SU-DHL-6 (cell line): ENCODE data around the gene MYLK.

Experiments
- H2AFZ ChIP-seq: fragments of 200-600 bp; sonication (generic); 2 replicates; pipeline ENCODE4 v1.6.1; 2014; ENCODE audit warnings: low read depth, mild to moderate bottlenecking, moderate library complexity, mixed read lengths, antibody characterized with exemption, low read length; ENCODE audit not compliant: severe bottlenecking
- H3F3A ChIP-seq: fragments of 200-600 bp; shearing (Covaris generic); 2 replicates; pipeline ENCODE4 v1.6.0; 2016; ENCODE audit warnings: antibody characterized with exemption, mild to moderate bottlenecking; ENCODE audit not compliant: insufficient read depth
- H3K27ac ChIP-seq: fragments of 200-600 bp; sonication (generic); 2 replicates; pipeline ENCODE4 v1.5.1; 2016; ENCODE audit warnings: low read depth, mild to moderate bottlenecking, low read length, moderate library complexity, mixed read lengths
- H3K27me3 ChIP-seq: fragments of 200-600 bp; sonication (generic), shearing (Covaris generic); 2 replicates; pipeline ENCODE4 v1.6.0; 2014; ENCODE audit warnings: mild to moderate bottlenecking, low read length
- H3K36me3 ChIP-seq: fragments of 200-600 bp; sonication (generic); 2 replicates; pipeline ENCODE4 v1.6.1; 2014; ENCODE audit warnings: mild to moderate bottlenecking, low read length, mixed read lengths
- H3K4me2 ChIP-seq: fragments of 300-600, 200-600 bp; shearing (Covaris generic), sonication (generic); 2 replicates; pipeline ENCODE4 v1.6.0; 2014; ENCODE audit warnings: low read length, low read depth, mild to moderate bottlenecking; ENCODE audit not compliant: poor library complexity, severe bottlenecking
- H3K4me3 ChIP-seq: fragments of 200-600 bp; sonication (generic); 2 replicates; pipeline ENCODE4 v1.5.1; 2014; ENCODE audit warnings: antibody characterized with exemption, low read length, mild to moderate bottlenecking, mixed read lengths; ENCODE audit not compliant: insufficient read depth, poor library complexity, severe bottlenecking
- H3K79me2 ChIP-seq: fragments of 200-600 bp; sonication (generic); 2 replicates; pipeline ENCODE4 v1.6.1; 2014; ENCODE audit warnings: mild to moderate bottlenecking, low read length, moderate library complexity; ENCODE audit not compliant: insufficient read depth
- H3K9ac ChIP-seq: fragments of 200-600 bp; sonication (generic); 2 replicates; pipeline ENCODE4 v1.7.0; 2014; ENCODE audit warnings: mild to moderate bottlenecking, low read length
- H3K9me2 ChIP-seq: fragments of 200-600 bp; sonication (generic); replicated peaks from 2 replicates; pipeline ENCODE4 v1.6.1; 2014; ENCODE audit warnings: low read length; ENCODE audit not compliant: insufficient read depth
- H3K9me3 ChIP-seq: fragments of 200-600 bp; sonication (generic); 2 replicates; pipeline ENCODE4 v1.6.1; 2014; ENCODE audit warnings: low read length, mixed read lengths; ENCODE audit not compliant: insufficient read depth
- H4K20me1 ChIP-seq: fragments of 200-600 bp; sonication (generic); 2 replicates; pipeline ENCODE4 v1.6.1; 2014; ENCODE audit warnings: low read depth, mild to moderate bottlenecking, antibody characterized with exemption, low read length, moderate library complexity, mixed read lengths
- CTCF ChIP-seq: fragments of 200-600 bp; sonication (generic); IDR thresholded peaks from one replicate; pipeline ENCODE4 v1.5.1; 2017; ENCODE audit warnings: antibody characterized with exemption, mild to moderate bottlenecking, low read length, moderate library complexity; ENCODE audit not compliant: insufficient read depth, poor library complexity, severe bottlenecking
- EZH2phosphoT487 ChIP-seq: fragments of 200-600 bp; sonication (generic), shearing (Covaris generic); conservative IDR thresholded peaks from 2 replicates; pipeline ENCODE4 v1.6.1; 2018; ENCODE audit warnings: mild to moderate bottlenecking, antibody characterized with exemption, low read length, moderate library complexity, mixed read lengths

The MYLK gene

DNA sequence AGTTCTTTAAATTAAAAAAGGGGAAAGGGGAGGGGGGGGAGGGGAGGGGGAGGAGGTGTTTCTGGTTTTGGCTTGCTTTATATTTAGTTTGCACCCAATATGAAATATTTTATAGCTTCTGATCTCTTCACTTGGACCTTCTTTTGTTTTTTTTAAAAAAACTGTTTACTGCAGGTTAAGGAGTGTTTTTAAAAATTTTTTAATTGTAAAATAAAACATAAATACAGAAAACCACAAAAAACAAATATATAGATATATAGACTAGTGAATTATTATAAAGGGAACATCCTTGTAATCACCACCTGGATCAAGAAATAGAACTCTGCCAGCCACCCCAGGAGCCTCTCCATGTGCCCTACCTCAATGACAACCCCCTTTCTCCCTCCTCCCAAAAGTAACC, 861 bp upstream of the MYLK start:
- Histone ChIP-seq H3K9ac (no peak overlapping the region), H3K36me3 (no peaks in the 10 kb centered on the region), H3F3A (no peaks in the 10 kb centered on the region), H3K27ac (no peak overlapping the region), H3K4me3 (no peak overlapping the region), H3K9me2 (no peaks in the 10 kb centered on the region), H2AFZ (no peak overlapping the region), H3K9me3 (no peaks in the 10 kb centered on the region), H3K79me2 (no peaks in the 10 kb centered on the region), H4K20me1 (no peaks in the 10 kb centered on the region), H3K27me3 (no peaks in the 10 kb centered on the region), H3K4me2 (no peak overlapping the region)
- TF ChIP-seq EZH2phosphoT487, result no peak
- TF ChIP-seq CTCF, result no peak

- H3K79me2 ChIP-seq, result no peaks in the 10 kb centered on the region
- no peak overlapping the region for H3K9ac ChIP-seq
Measured at GRCh38 chr3:123883701-123884202, 380 bp downstream of the MYLK start.

DNA sequence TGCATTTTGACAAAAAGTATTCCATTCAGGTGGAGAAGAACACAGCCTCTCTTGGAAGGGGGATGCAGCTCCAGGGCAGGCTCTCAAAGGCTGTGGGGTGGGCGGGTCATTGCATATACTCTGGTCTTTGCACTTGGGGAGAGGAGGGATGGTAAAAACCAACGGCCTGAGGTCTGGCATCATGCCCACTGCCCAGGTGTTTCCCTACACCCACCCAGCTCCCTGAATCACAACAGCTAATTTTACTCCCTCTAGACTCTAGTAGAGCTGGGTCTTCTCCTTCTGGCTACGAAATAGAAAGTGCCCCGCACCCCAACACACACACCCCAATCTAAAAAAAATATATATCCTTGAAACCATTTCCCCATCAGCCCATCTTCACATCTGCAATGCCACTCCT, 1.0 kb downstream of the MYLK start:
- Histone ChIP-seq H4K20me1 (no peaks in the 10 kb centered on the region), H3K4me2 (no peak overlapping the region), H3K79me2 (no peaks in the 10 kb centered on the region), H3K9me3 (no peaks in the 10 kb centered on the region), H3K36me3 (no peaks in the 10 kb centered on the region), H3K4me3 (no peak overlapping the region), H3K27me3 (no peaks in the 10 kb centered on the region), H2AFZ (no peak overlapping the region), H3K27ac (no peak overlapping the region), H3K9me2 (no peaks in the 10 kb centered on the region), H3F3A (no peaks in the 10 kb centered on the region), H3K9ac (no peak overlapping the region)
- TF ChIP-seq EZH2phosphoT487, result no peak
- TF ChIP-seq CTCF, result no peak

More at GRCh38 chr3:123883701-123884202, 380 bp downstream of the MYLK start:
- Histone ChIP-seq H3K4me2 (no peak overlapping the region), H3F3A (no peaks in the 10 kb centered on the region), H3K4me3 (no peak overlapping the region), H3K27me3 (no peaks in the 10 kb centered on the region), H3K27ac (no peak overlapping the region), H4K20me1 (no peaks in the 10 kb centered on the region), H3K9me2 (no peaks in the 10 kb centered on the region), H2AFZ (no peak overlapping the region), H3K9me3 (no peaks in the 10 kb centered on the region), H3K36me3 (no peaks in the 10 kb centered on the region)
- TF ChIP-seq EZH2phosphoT487 (no peak), CTCF (no peak)
